Nephron (organoid): ENCODE measurements around the gene ARID1B.
A peak's percentile ranks its signal among the peaks of the same experiment; 100 is the strongest.

ENCODE experiments used
- H3K27ac Mint-ChIP-seq, 3 experiments: 2 replicates each; pipeline ENCODE4 v1.8.0; 2020; ENCODE audit warnings: mixed read lengths in 3 of 3, mild to moderate bottlenecking in 2 of 3, moderate library complexity in 1 of 3
- H3K27me3 Mint-ChIP-seq: 2 replicates; pipeline ENCODE4 v1.8.0; 2021; ENCODE audit warnings: low read depth, mild to moderate bottlenecking, moderate library complexity, mixed read lengths
- H3K36me3 Mint-ChIP-seq: 2 replicates; pipeline ENCODE4 v1.8.0; 2020; ENCODE audit warnings: low read depth, mixed read lengths
- H3K4me1 Mint-ChIP-seq: 2 replicates; pipeline ENCODE4 v1.8.0; 2020; ENCODE audit warnings: mixed read lengths
- H3K4me3 Mint-ChIP-seq, 3 experiments: 2 replicates each; pipeline ENCODE4 v1.8.0; 2020; ENCODE audit warnings: mild to moderate bottlenecking in 3 of 3, mixed read lengths in 3 of 3, moderate library complexity in 2 of 3
- H3K9me3 Mint-ChIP-seq: 2 replicates; pipeline ENCODE4 v1.8.0; 2020; ENCODE audit warnings: mixed read lengths
- CTCF ChIP-seq, 3 experiments: fragments of 200-600 bp; sonication (generic); IDR thresholded peaks; one replicate each; pipeline ENCODE4 v1.5.0; 2021; ENCODE audit warnings: antibody characterized with exemption in 3 of 3; ENCODE audit not compliant: unreplicated experiment in 3 of 3

ARID1B gene

GRCh38 chr6:156918647-156919046 is 141.5 kb downstream of the ARID1B start:
- peaks cover 37% of the 10 kb centered on the region for H3K4me1 Mint-ChIP-seq
- no peak for TF ChIP-seq CTCF (IDR thresholded peaks at IDR 0.05; ENCODE audit: unreplicated experiment in 3 of 3)
- no peaks in the 10 kb centered on the region for H3K9me3 Mint-ChIP-seq
- no peak overlapping the region for H3K27ac Mint-ChIP-seq
- peaks cover 17% of the 10 kb centered on the region for H3K36me3 Mint-ChIP-seq
- H3K27me3 Mint-ChIP-seq: no peaks in the 10 kb centered on the region
- H3K4me3 Mint-ChIP-seq: no peak overlapping the region

GRCh38 chr6:156919370-156919769 is 142.2 kb downstream of the ARID1B start:
- no peak overlapping the region for H3K4me3 Mint-ChIP-seq
- H3K27me3 Mint-ChIP-seq: no peaks in the 10 kb centered on the region
- no peaks in the 10 kb centered on the region for H3K9me3 Mint-ChIP-seq
- TF ChIP-seq CTCF (IDR thresholded peaks at IDR 0.05; ENCODE audit: unreplicated experiment in 3 of 3): no peak
- H3K27ac Mint-ChIP-seq: peak overlapping the region in 1 of 3 experiments; percentile 54
- H3K36me3 Mint-ChIP-seq: peaks cover 13% of the 10 kb centered on the region
- peaks cover 39% of the 10 kb centered on the region for H3K4me1 Mint-ChIP-seq

- H3K4me1 Mint-ChIP-seq: peaks cover 41% of the 10 kb centered on the region
- no peak overlapping the region for H3K4me3 Mint-ChIP-seq
- no peaks in the 10 kb centered on the region for H3K27me3 Mint-ChIP-seq
- H3K36me3 Mint-ChIP-seq: peaks cover 8% of the 10 kb centered on the region
- TF ChIP-seq CTCF (IDR thresholded peaks at IDR 0.05; ENCODE audit: unreplicated experiment in 3 of 3): no peak
- no peak overlapping the region for H3K27ac Mint-ChIP-seq
- H3K9me3 Mint-ChIP-seq: no peaks in the 10 kb centered on the region
Measured at GRCh38 chr6:156919814-156920369, 142.7 kb downstream of the ARID1B start.

GRCh38 chr6:156924246-156924645 is 147.1 kb downstream of the ARID1B start:
- Mint-ChIP-seq H3K4me1 (peaks cover 29% of the 10 kb centered on the region), H3K9me3 (no peaks in the 10 kb centered on the region), H3K27me3 (no peaks in the 10 kb centered on the region), H3K27ac (no peak overlapping the region), H3K36me3 (peaks cover 12% of the 10 kb centered on the region), H3K4me3 (no peak overlapping the region)
- no peak for TF ChIP-seq CTCF (IDR thresholded peaks at IDR 0.05; ENCODE audit: unreplicated experiment in 3 of 3)

GRCh38 chr6:156925026-156925425 is 147.8 kb downstream of the ARID1B start:
- H3K27ac Mint-ChIP-seq: no peak overlapping the region
- no peaks in the 10 kb centered on the region for H3K27me3 Mint-ChIP-seq
- peaks cover 20% of the 10 kb centered on the region for H3K36me3 Mint-ChIP-seq
- no peak overlapping the region for H3K4me3 Mint-ChIP-seq
- no peaks in the 10 kb centered on the region for H3K9me3 Mint-ChIP-seq
- peaks cover 21% of the 10 kb centered on the region for H3K4me1 Mint-ChIP-seq
- TF ChIP-seq CTCF (IDR thresholded peaks at IDR 0.05; ENCODE audit: unreplicated experiment in 3 of 3): no peak
